ENCODE data around the gene SCRT2. TPM values are rescaled to one million over a fixed set of nuclear protein-coding genes. Genes with fewer than 3 reads are reported as not detected.

SCRT2 gene
- total and polyA plus RNA-seq, 2 of the 8 experiments (the other 6 are each of a cell fraction or from before 2014, with no cell fraction given) = 0.12 to 0.34 TPM

- H3K23ac ChIP-seq (ENCODE audit: insufficient read length) = no peak overlapping the region
- no peaks in the 10 kb centered on the region for H3K79me1 ChIP-seq (ENCODE audit: low read depth, low read length)
- H3K27me3 ChIP-seq (replicated peaks in 1 of 4; ENCODE audit: control insufficient read depth in 3 of 4, extremely low read depth in 1 of 4, insufficient read depth in 3 of 4, low read length in 3 of 4) = peaks cover 1 to 15% (median 12%) of the 10 kb centered on the region in 4 experiments
- H4K20me1 ChIP-seq (replicated peaks in 1 of 2; ENCODE audit: control insufficient read depth in 1 of 2, insufficient read depth in 2 of 2, low read length in 2 of 2) = no peaks in the 10 kb centered on the region
- no peak overlapping the region for H2BK20ac ChIP-seq (ENCODE audit: low read length)
- no peaks in the 10 kb centered on the region for H3K36me3 ChIP-seq (ENCODE audit: control insufficient read depth in 2 of 4, insufficient read depth in 4 of 4, low read length in 3 of 4)
- H4K91ac ChIP-seq (replicated peaks; ENCODE audit: insufficient read length, low read length) = no peak overlapping the region
- no peak overlapping the region for H3K14ac ChIP-seq (ENCODE audit: insufficient read length)
- H3K56ac ChIP-seq (replicated peaks; ENCODE audit: insufficient read length, low read depth, low read length) = no peak overlapping the region
- H2AFZ ChIP-seq (ENCODE audit: low read length) = no peak overlapping the region
- H2BK15ac ChIP-seq (ENCODE audit: low read length) = peak overlapping the region; percentile 92; the same call in 1 of the 2 replicates
- H2AK5ac ChIP-seq (ENCODE audit: low read depth, low read length) = no peak overlapping the region
- peaks cover 8 to 14% of the 10 kb centered on the region in 2 experiments; a peak in 2 of 4 replicates for H3K9me3 ChIP-seq (ENCODE audit: insufficient read depth in 2 of 2, low read depth in 1 of 2, low read length in 1 of 2)
- no peak overlapping the region; the same call in 1 of the 2 replicates for H4K8ac ChIP-seq (ENCODE audit: extremely low read depth, insufficient read depth, low read length)
- FAIRE-seq (no peak), DNase-seq (ENCODE audit: low read depth in 1 of 2, low spot score in 2 of 2) (no peak)
- no peak overlapping the region for H3K18ac ChIP-seq (ENCODE audit: extremely low read depth, low read length)
- peaks cover 2% of the 10 kb centered on the region; the same call in 1 of the 2 replicates for H3K23me2 ChIP-seq (ENCODE audit: low read depth, low read length)
- CTCF ChIA-PET (ENCODE audit: partially characterized antibody) = interaction anchor here (0.6 to 1.8 kb wide), 8 partner anchors 8 to 151 kb away, joined by 3 to 6 read pairs (median 3); no protein-coding TSS in a partner anchor
- no peaks in the 10 kb centered on the region for H3K79me2 ChIP-seq (ENCODE audit: control insufficient read depth in 1 of 2, insufficient read depth in 2 of 2, low read length in 2 of 2)
- POLR2A ChIA-PET (ENCODE audit: partially characterized antibody) = interaction anchor here (0.9 to 1.2 kb wide), 2 partner anchors 13 to 22 kb away, joined by 3 read pairs; no protein-coding TSS in a partner anchor
- H3K4me3 ChIP-seq (ENCODE audit: extremely low read depth in 1 of 4, insufficient read depth in 2 of 4, low read depth in 3 of 4, low read length in 4 of 4) = peak overlapping the region in 1 of 4 experiments; percentile 75; a peak in 1 of 8 replicates
- no peak overlapping the region for H2BK120ac ChIP-seq (replicated peaks; ENCODE audit: low read depth, low read length)
- peaks cover 0 to 8% (median 2%) of the 10 kb centered on the region in 4 experiments; a peak in 1 of 7 replicates for H3K4me1 ChIP-seq (replicated peaks in 1 of 4; ENCODE audit: control insufficient read depth in 3 of 4, insufficient read depth in 4 of 4, low read length in 3 of 4)
- WGBS, 2 experiments (ENCODE audit: extremely low coverage in 1 of 2, insufficient coverage in 1 of 2, insufficient read length in 1 of 2, insufficient replicate concordance in 2 of 2, low coverage in 1 of 2, low lambda C conversion rate in 2 of 2, missing lambda C conversion rate in 1 of 2) = 79% methylated on average over 19 of the region's 19 CpGs; no CpG with 5 or more reads in 1 of the 2 experiments
- H4K5ac ChIP-seq (ENCODE audit: insufficient read length, low read depth, low read length) = no peak overlapping the region
- H3K9ac ChIP-seq (replicated peaks in 1 of 4; ENCODE audit: extremely low read depth in 1 of 4, low read depth in 3 of 4, low read length in 3 of 4) = no peak overlapping the region
- H3K4me2 ChIP-seq (ENCODE audit: insufficient read depth in 1 of 2, low read depth in 2 of 2, low read length in 2 of 2) = peak overlapping the region; percentile 55 to 65; a peak in 3 of 4 replicates
- no peak overlapping the region for H3K27ac ChIP-seq (ENCODE audit: low read depth, low read length)
- H3K4ac ChIP-seq (replicated peaks; ENCODE audit: insufficient read length, low read depth, low read length) = no peak overlapping the region
- H2BK12ac ChIP-seq (ENCODE audit: low read depth, low read length) = peak overlapping the region; percentile 71; the same call in 1 of the 2 replicates
- H2BK5ac ChIP-seq (ENCODE audit: low read depth, low read length) = no peak overlapping the region
- no peak for TF ChIP-seq MAX (IDR thresholded peaks at IDR 0.05)
- TF ChIP-seq NANOG (IDR thresholded peaks at IDR 0.05; ENCODE audit: insufficient read depth, low read depth, low read length, poor library complexity, severe bottlenecking) = no peak
- no peak for TF ChIP-seq SIN3A (conservative IDR thresholded peaks at IDR 0.05 in 1 of 2, IDR thresholded peaks at IDR 0.05 in 1 of 2; ENCODE audit: low read depth in 1 of 2, low read length in 2 of 2)
- no peak for TF ChIP-seq KDM4A (IDR thresholded peaks at IDR 0.05; ENCODE audit: low read depth, low read length, severe bottlenecking)
- no peak for TF ChIP-seq BACH1 (IDR thresholded peaks at IDR 0.05; ENCODE audit: low read length)
- TF ChIP-seq YY1 (IDR thresholded peaks at IDR 0.05; ENCODE audit: low read depth, low read length) = no peak
- TF ChIP-seq TAF7 (optimal IDR thresholded peaks at IDR 0.05; ENCODE audit: borderline replicate concordance, low read depth, low read length) = no peak
- no peak for TF ChIP-seq HDAC2 (IDR thresholded peaks at IDR 0.05; ENCODE audit: borderline replicate concordance in 1 of 2, low read depth in 2 of 2, low read length in 2 of 2)
- TF ChIP-seq ZNF274 (IDR thresholded peaks at IDR 0.05; ENCODE audit: borderline replicate concordance, extremely low read depth, low read length) = no peak
Observed at GRCh38 chr20:710780-711450, 35.3 kb upstream of the SCRT2 start.
